ENCODE measurements around the gene SOX13. TPM values are rescaled to one million over a fixed set of nuclear protein-coding genes. Genes with fewer than 3 reads are reported as not detected.

SOX13 gene
- total RNA-seq, 4 donors from 2014 or later = 51.8 to 108 (median 105) TPM

- Histone ChIP-seq H3K4me1 (no peaks in the 10 kb centered on the region), H3K9me3 (peaks cover 0 to 25% (median 6%) of the 10 kb centered on the region in 4 donors), H3K27me3 (peaks cover 0 to 13% of the 10 kb centered on the region in 2 donors), H3K36me3 (no peaks in the 10 kb centered on the region), H3K27ac (no peak overlapping the region), H3K4me3 (no peak overlapping the region)
- DNase-seq (ENCODE audit: low spot score in 2 of 2) = no peak
- 51 to 59% methylated on average over 4 of the region's 4 CpGs for WGBS, 2 donors
- TF ChIP-seq CTCF (IDR thresholded peaks at IDR 0.05) (no peak), POLR2A (IDR thresholded peaks at IDR 0.05) (no peak), EP300 (IDR thresholded peaks at IDR 0.05) (no peak)
Measured at GRCh38 chr1:204171751-204172178, 98.8 kb downstream of the SOX13 start.

- Histone ChIP-seq H3K4me1 (no peaks in the 10 kb centered on the region), H3K27ac (no peak overlapping the region), H3K27me3 (peaks cover 0 to 14% of the 10 kb centered on the region in 2 donors), H3K36me3 (no peaks in the 10 kb centered on the region), H3K4me3 (no peak overlapping the region), H3K9me3 (peaks cover 0 to 25% (median 6%) of the 10 kb centered on the region in 4 donors)
- DNase-seq (ENCODE audit: low spot score in 2 of 2) = no peak
- 86 to 95% methylated on average over 2 of the region's 2 CpGs for WGBS, 2 donors
- TF ChIP-seq EP300 (IDR thresholded peaks at IDR 0.05) (no peak), POLR2A (IDR thresholded peaks at IDR 0.05) (no peak), CTCF (IDR thresholded peaks at IDR 0.05) (no peak)
Measured at GRCh38 chr1:204172404-204173029, 99.6 kb downstream of the SOX13 start.

GRCh38 chr1:204174958-204175357 is 102.0 kb downstream of the SOX13 start:
- Histone ChIP-seq H3K4me1 (no peaks in the 10 kb centered on the region), H3K4me3 (no peak overlapping the region), H3K27ac (no peak overlapping the region), H3K9me3 (peaks cover 0 to 10% (median 2%) of the 10 kb centered on the region in 4 donors), H3K36me3 (no peaks in the 10 kb centered on the region), H3K27me3 (peaks cover 0 to 30% of the 10 kb centered on the region in 2 donors)
- no peak for TF ChIP-seq EP300 (IDR thresholded peaks at IDR 0.05)
- TF ChIP-seq CTCF (IDR thresholded peaks at IDR 0.05) = no peak
- TF ChIP-seq POLR2A (IDR thresholded peaks at IDR 0.05) = no peak
- 67 to 77% methylated on average over 3 of the region's 3 CpGs for WGBS, 2 donors
- no peak for DNase-seq (ENCODE audit: low spot score in 2 of 2)

- peaks cover 0 to 30% of the 10 kb centered on the region in 2 donors for H3K27me3 ChIP-seq
- 80 to 82% methylated on average over 5 of the region's 5 CpGs for WGBS, 2 donors
- DNase-seq (ENCODE audit: low spot score in 2 of 2) = no peak
Measured at GRCh38 chr1:204176049-204176448, 103.1 kb downstream of the SOX13 start.

More at GRCh38 chr1:204176049-204176448, 103.1 kb downstream of the SOX13 start:
- Histone ChIP-seq H3K4me1 (no peaks in the 10 kb centered on the region), H3K36me3 (no peaks in the 10 kb centered on the region), H3K27ac (no peak overlapping the region), H3K4me3 (no peak overlapping the region), H3K9me3 (no peaks in the 10 kb centered on the region)
- TF ChIP-seq POLR2A (IDR thresholded peaks at IDR 0.05) (no peak), CTCF (IDR thresholded peaks at IDR 0.05) (no peak), EP300 (IDR thresholded peaks at IDR 0.05) (no peak)

Measured in tibial nerve (tissue), 4 donors.